ENCODE measurements around the gene SCRT2. TPM values are rescaled to one million over a fixed set of nuclear protein-coding genes. Genes with fewer than 3 reads are reported as not detected.
A peak's percentile ranks its signal among the peaks of the same experiment; 100 is the strongest.

SCRT2 gene
- total RNA-seq, 1 donor from 2014 or later, result not detected

DNA sequence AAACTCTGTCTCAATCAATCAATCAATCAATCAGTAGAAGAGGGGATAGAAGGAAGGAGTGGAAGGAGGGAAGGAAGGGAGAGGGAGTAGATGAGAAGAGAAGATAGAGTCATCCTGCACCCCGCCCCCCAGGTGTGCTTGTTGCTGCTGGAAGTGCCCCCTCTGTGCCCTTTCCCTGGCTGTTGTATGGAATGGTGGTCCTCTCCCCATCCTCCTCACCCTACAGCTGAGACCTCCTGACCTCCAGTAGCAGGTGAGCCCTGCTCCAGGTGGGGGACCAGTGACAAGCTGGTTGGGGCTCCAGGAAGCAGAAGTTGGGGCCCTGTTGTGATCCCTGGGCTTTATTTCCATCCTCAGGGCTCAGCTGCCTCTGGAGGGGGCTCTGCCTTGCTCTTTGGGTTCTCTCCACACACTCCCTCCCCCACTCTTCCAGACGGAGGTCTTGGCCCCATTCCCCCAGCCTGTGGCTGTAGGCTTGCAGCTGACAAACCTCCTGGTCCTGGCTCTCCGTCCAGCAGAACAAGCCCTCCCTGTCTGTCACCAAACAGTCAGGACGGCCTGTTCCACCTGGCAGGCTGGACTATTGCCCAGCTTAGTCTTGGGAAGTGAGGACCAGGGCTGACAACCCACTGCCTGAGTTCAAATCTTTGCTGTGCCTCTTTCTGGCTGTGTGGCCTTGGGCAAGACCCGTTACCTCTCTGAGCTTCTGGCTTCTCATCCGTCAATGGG, 26.0 kb upstream of the SCRT2 start:
- no peaks in the 10 kb centered on the region for H3K36me3 ChIP-seq
- no peak overlapping the region for H3K27ac ChIP-seq (replicated peaks)
- H3K9me3 ChIP-seq (replicated peaks), result no peaks in the 10 kb centered on the region
- H3K27me3 ChIP-seq (ENCODE audit: low read depth), result peaks cover 30% of the 10 kb centered on the region
- no peak overlapping the region for H3K4me3 ChIP-seq
- H3K4me1 ChIP-seq, result peaks cover 22% of the 10 kb centered on the region
- intact Hi-C loops (cut with micrococcal nuclease), result no loop called here
- DNase-seq, result peak; percentile 29
- TF ChIP-seq, protein P1, sequence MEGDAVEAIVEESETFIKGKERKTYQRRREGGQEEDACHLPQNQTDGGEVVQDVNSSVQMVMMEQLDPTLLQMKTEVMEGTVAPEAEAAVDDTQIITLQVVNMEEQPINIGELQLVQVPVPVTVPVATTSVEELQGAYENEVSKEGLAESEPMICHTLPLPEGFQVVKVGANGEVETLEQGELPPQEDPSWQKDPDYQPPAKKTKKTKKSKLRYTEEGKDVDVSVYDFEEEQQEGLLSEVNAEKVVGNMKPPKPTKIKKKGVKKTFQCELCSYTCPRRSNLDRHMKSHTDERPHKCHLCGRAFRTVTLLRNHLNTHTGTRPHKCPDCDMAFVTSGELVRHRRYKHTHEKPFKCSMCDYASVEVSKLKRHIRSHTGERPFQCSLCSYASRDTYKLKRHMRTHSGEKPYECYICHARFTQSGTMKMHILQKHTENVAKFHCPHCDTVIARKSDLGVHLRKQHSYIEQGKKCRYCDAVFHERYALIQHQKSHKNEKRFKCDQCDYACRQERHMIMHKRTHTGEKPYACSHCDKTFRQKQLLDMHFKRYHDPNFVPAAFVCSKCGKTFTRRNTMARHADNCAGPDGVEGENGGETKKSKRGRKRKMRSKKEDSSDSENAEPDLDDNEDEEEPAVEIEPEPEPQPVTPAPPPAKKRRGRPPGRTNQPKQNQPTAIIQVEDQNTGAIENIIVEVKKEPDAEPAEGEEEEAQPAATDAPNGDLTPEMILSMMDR (IDR thresholded peaks at IDR 0.05; ENCODE audit: borderline replicate concordance), result no peak

DNA sequence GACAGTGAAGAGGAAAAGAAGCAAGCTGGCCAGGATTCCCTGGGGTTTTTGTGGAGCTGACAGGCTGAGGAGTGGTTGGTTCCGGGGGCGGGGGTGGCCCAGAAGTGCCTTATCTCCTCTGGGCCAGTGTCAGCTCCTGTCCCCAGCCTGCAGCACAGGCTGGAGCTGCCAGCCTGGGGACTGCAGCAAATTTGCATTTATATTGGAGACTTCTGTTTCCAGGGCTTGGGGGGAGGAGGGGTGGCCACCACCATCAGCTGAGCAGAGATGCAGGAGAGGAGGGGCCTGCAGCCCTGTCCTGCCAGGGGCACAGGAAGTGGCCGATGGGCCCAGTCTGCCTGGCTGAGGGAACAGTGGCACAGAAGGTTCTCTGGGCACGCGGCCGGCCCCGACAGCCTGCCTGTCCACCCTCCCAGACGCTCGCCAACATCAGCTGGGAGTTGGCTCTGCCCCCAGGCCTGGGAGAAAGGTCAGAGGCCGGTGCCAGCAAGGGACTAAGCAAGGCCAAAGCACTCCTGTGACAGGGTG, 24.3 kb upstream of the SCRT2 start:
- peak overlapping the region; percentile 84 for H3K27ac ChIP-seq (replicated peaks)
- peaks cover 22% of the 10 kb centered on the region for H3K4me1 ChIP-seq
- H3K4me3 ChIP-seq, result no peak overlapping the region
- intact Hi-C loops (cut with micrococcal nuclease), result no loop called here
- no peaks in the 10 kb centered on the region for H3K9me3 ChIP-seq (replicated peaks)
- DNase-seq, result peak; percentile 84
- peaks cover 31% of the 10 kb centered on the region for H3K27me3 ChIP-seq (ENCODE audit: low read depth)
- H3K36me3 ChIP-seq, result no peaks in the 10 kb centered on the region
- TF ChIP-seq, protein P1 (IDR thresholded peaks at IDR 0.05; ENCODE audit: borderline replicate concordance), result no peak

DNA sequence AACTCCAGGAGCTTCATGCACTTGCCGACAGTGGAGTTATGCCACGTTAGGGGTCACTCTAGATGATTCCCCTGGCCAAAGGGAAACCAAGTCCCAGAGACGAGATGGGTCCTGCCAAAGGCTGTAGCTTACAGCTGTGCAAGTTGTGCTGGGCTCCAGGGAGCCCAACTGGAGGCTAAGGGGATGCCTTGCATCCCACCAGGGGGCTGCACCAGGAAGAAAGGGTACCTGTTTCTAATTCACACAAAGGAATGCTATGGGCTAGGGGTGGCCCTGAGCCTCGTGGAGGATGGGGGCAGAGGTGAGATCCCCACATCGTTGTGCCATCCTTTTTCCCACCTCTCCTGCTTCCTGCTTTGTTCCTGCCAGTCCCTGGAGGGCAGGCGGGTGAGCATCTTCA, 23.7 kb upstream of the SCRT2 start:
- Histone ChIP-seq H3K27ac (replicated peaks) (peak overlapping the region; percentile 84), H3K4me3 (no peak overlapping the region), H3K27me3 (ENCODE audit: low read depth) (peaks cover 31% of the 10 kb centered on the region), H3K4me1 (peaks cover 22% of the 10 kb centered on the region), H3K36me3 (no peaks in the 10 kb centered on the region), H3K9me3 (replicated peaks) (no peaks in the 10 kb centered on the region)
- no peak for DNase-seq
- TF ChIP-seq, protein P1 (IDR thresholded peaks at IDR 0.05; ENCODE audit: borderline replicate concordance), result no peak
- intact Hi-C loops (cut with micrococcal nuclease), result no loop called here

DNA sequence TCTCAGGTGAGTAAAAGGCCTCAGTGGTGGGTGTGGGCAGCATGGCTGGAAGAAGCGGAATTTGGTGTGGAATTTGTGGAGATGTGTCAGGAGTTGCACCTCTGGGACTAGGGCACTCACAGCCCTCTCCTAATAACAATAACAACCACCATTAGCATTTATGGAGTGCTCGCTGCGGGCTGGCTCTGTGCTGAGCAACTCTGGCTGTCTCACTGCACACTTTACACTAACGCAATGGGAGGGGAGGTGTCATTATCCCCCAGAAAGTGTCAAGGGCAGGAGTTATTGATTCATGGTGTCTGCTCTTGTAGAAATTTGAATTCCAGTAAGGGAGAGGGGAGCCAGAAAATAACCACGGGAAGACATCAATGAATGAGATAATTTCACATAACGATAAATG, 22.7 kb upstream of the SCRT2 start:
- no peaks in the 10 kb centered on the region for H3K36me3 ChIP-seq
- TF ChIP-seq, protein P1 (IDR thresholded peaks at IDR 0.05; ENCODE audit: borderline replicate concordance), result no peak
- no peak overlapping the region for H3K4me3 ChIP-seq
- no peak overlapping the region for H3K27ac ChIP-seq (replicated peaks)
- no peak for DNase-seq
- intact Hi-C loops (cut with micrococcal nuclease), result no loop called here
- peaks cover 22% of the 10 kb centered on the region for H3K4me1 ChIP-seq
- H3K9me3 ChIP-seq (replicated peaks), result no peaks in the 10 kb centered on the region
- peaks cover 31% of the 10 kb centered on the region for H3K27me3 ChIP-seq (ENCODE audit: low read depth)

DNA sequence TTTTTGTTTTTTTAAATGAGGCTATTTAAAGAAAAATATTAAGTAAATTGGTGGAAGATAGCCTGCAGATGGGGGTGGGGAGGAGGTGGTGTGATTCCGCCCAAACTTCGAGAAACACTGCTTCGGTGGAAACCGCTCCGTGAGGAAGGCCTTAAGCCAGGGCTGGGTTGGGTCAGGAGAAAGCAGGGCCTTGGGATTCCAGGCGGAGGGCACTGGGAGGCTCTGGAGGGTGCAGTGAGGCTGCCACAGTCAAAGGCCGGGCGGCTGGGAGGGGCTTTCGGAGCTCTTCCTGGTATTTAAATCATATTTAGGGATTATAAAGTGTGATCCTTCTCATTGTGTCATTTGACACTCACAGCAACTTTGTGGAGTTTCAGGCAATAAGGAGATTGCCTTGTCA, 22.2 kb upstream of the SCRT2 start:
- H3K4me3 ChIP-seq, result no peak overlapping the region
- no peak overlapping the region for H3K27ac ChIP-seq (replicated peaks)
- no peaks in the 10 kb centered on the region for H3K9me3 ChIP-seq (replicated peaks)
- peaks cover 22% of the 10 kb centered on the region for H3K4me1 ChIP-seq
- H3K36me3 ChIP-seq, result no peaks in the 10 kb centered on the region
- no peak for DNase-seq
- intact Hi-C loops (cut with micrococcal nuclease), result no loop called here
- TF ChIP-seq, protein P1 (IDR thresholded peaks at IDR 0.05; ENCODE audit: borderline replicate concordance), result no peak
- H3K27me3 ChIP-seq (ENCODE audit: low read depth), result peaks cover 31% of the 10 kb centered on the region

All from left ventricle myocardium inferior (tissue), 1 donor.